ENCODE data around the gene MRPL12. TPM values are rescaled to one million over a fixed set of nuclear protein-coding genes. Genes with fewer than 3 reads are reported as not detected.

MRPL12 gene
- total RNA-seq, 1 donor from 2014 or later: 87.9 TPM

GRCh38 chr17:81741594-81742452 is 38.7 kb downstream of the MRPL12 start:
- TF ChIP-seq CTCF (conservative IDR thresholded peaks at IDR 0.05): no peak
- H3K9me3 Mint-ChIP-seq: no peaks in the 10 kb centered on the region
- peaks cover 3% of the 10 kb centered on the region for H3K27me3 Mint-ChIP-seq
- H3K27ac Mint-ChIP-seq: no peak overlapping the region
- H3K36me3 Mint-ChIP-seq: no peaks in the 10 kb centered on the region
- no peaks in the 10 kb centered on the region for H3K4me1 Mint-ChIP-seq (ENCODE audit: unreplicated experiment)
- no peak overlapping the region for H3K4me3 Mint-ChIP-seq
- no peak for DNase-seq (ENCODE audit: extremely low spot score, unreplicated experiment)

Small RNAs within 50 kb of the gene (microRNA-seq; reads per million reads assigned to microRNA genes)
- gene MIR6786: 0.83 reads per million

Other genes with a start within 250 kb of the MRPL12 start
- gene ACTG1, start 190.6 kb upstream of the MRPL12 start, total RNA-seq (ENCODE audit: low replicate concordance): 3,089 and 3,451 TPM in 2 replicates
- gene FSCN2, start 175.0 kb upstream of the MRPL12 start, total RNA-seq (ENCODE audit: low replicate concordance): 3.6 and 3.8 TPM in 2 replicates
- 33.5 and 44.7 TPM in 2 replicates for gene FAAP100, start 151.0 kb upstream of the MRPL12 start, total RNA-seq (ENCODE audit: low replicate concordance)
- gene NPLOC4, start 66.3 kb upstream of the MRPL12 start, total RNA-seq (ENCODE audit: low replicate concordance): 82.4 and 90.1 TPM in 2 replicates
- gene TSPAN10, start 66.2 kb upstream of the MRPL12 start, total RNA-seq (ENCODE audit: low replicate concordance): 1.4 and 3.0 TPM in 2 replicates
- 0.97 TPM in 1 of 2 replicates, not detected in the other for gene PDE6G, start 46.8 kb upstream of the MRPL12 start, total RNA-seq (ENCODE audit: low replicate concordance)
- 24.0 and 28.1 TPM in 2 replicates for gene OXLD1, start 36.8 kb upstream of the MRPL12 start, total RNA-seq (ENCODE audit: low replicate concordance)
- gene CCDC137, start 36.6 kb upstream of the MRPL12 start, total RNA-seq (ENCODE audit: low replicate concordance): 27.5 and 32.1 TPM in 2 replicates
- gene ARL16, start 19.6 kb upstream of the MRPL12 start, total RNA-seq (ENCODE audit: low replicate concordance): 41.5 and 47.2 TPM in 2 replicates
- gene HGS, start 19.4 kb upstream of the MRPL12 start, total RNA-seq (ENCODE audit: low replicate concordance): 115 and 119 TPM in 2 replicates
- gene SLC25A10, start 8.9 kb downstream of the MRPL12 start, total RNA-seq (ENCODE audit: low replicate concordance): 23.8 and 27.6 TPM in 2 replicates
- 1.2 and 1.7 TPM in 2 replicates for gene GCGR, start 100.8 kb downstream of the MRPL12 start, total RNA-seq (ENCODE audit: low replicate concordance)
- 54.2 and 101 TPM in 2 replicates for gene MCRIP1, start 129.9 kb downstream of the MRPL12 start, total RNA-seq (ENCODE audit: low replicate concordance)
- not detected in 2 replicates for gene PPP1R27, start 131.7 kb downstream of the MRPL12 start, total RNA-seq (ENCODE audit: low replicate concordance)
- 555 and 815 TPM in 2 replicates for gene P4HB, start 157.2 kb downstream of the MRPL12 start, total RNA-seq (ENCODE audit: low replicate concordance)
- 250 and 264 TPM in 2 replicates for gene ARHGDIA, start 168.0 kb downstream of the MRPL12 start, total RNA-seq (ENCODE audit: low replicate concordance)
- gene ALYREF, start 188.2 kb downstream of the MRPL12 start, total RNA-seq (ENCODE audit: low replicate concordance): 102 and 124 TPM in 2 replicates
- 136 and 140 TPM in 2 replicates for gene ANAPC11, start 188.4 kb downstream of the MRPL12 start, total RNA-seq (ENCODE audit: low replicate concordance)
- gene NPB, start 198.9 kb downstream of the MRPL12 start, total RNA-seq (ENCODE audit: low replicate concordance): 0.64 and 2.5 TPM in 2 replicates
- gene PCYT2, start 208.0 kb downstream of the MRPL12 start, total RNA-seq (ENCODE audit: low replicate concordance): 46.8 and 50.4 TPM in 2 replicates
- gene SIRT7, start 214.8 kb downstream of the MRPL12 start, total RNA-seq (ENCODE audit: low replicate concordance): 29.9 and 46.0 TPM in 2 replicates
- gene MAFG, start 224.4 kb downstream of the MRPL12 start, total RNA-seq (ENCODE audit: low replicate concordance): 22.4 and 30.0 TPM in 2 replicates
- gene PYCR1, start 233.9 kb downstream of the MRPL12 start, total RNA-seq (ENCODE audit: low replicate concordance): 110 and 127 TPM in 2 replicates
- not detected in 2 replicates for gene MYADML2, start 243.9 kb downstream of the MRPL12 start, total RNA-seq (ENCODE audit: low replicate concordance)

All from type B pancreatic cell (in vitro differentiated cells).